HS-27A (cell line): Measurements from ENCODE around the gene TWF2.

ENCODE experiments used
- DNase-seq: peaks from one replicate; pipeline ENCODE4 v3.0.0-alpha.2; 2012; ENCODE audit warnings: low read depth, missing footprints

The TWF2 gene

GRCh38 chr3:52181543-52181942 lies 57.4 kb downstream of the TWF2 start:
- no peak for DNase-seq
